Measurements from ENCODE around the gene FCGR3A.

DNA sequence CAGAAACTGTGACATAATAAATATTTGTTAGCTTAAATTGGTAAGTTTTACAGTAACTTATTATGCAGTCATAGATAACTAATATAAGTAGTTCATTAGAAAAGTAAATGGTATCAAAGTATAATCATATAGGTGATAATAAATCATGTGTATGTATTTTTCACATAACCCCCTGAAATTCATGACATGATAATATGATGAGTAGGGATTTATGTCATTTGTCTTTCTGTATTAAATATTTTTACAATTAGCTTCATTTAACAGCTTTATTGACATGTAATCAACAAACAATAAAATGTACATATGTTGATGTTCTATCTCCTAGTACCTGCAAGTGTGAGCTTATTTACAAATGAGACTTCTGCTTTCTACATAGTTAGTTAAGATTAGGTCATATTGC lies 54.1 kb downstream of the FCGR3A start:
- TF ChIP-seq EZH2 (IDR thresholded peaks at IDR 0.05) (no peak), EZH2phosphoT487 (IDR thresholded peaks at IDR 0.05) (no peak)
- TF ChIP-seq, protein P1, sequence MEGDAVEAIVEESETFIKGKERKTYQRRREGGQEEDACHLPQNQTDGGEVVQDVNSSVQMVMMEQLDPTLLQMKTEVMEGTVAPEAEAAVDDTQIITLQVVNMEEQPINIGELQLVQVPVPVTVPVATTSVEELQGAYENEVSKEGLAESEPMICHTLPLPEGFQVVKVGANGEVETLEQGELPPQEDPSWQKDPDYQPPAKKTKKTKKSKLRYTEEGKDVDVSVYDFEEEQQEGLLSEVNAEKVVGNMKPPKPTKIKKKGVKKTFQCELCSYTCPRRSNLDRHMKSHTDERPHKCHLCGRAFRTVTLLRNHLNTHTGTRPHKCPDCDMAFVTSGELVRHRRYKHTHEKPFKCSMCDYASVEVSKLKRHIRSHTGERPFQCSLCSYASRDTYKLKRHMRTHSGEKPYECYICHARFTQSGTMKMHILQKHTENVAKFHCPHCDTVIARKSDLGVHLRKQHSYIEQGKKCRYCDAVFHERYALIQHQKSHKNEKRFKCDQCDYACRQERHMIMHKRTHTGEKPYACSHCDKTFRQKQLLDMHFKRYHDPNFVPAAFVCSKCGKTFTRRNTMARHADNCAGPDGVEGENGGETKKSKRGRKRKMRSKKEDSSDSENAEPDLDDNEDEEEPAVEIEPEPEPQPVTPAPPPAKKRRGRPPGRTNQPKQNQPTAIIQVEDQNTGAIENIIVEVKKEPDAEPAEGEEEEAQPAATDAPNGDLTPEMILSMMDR (IDR thresholded peaks at IDR 0.05), result no peak

Measured in neural progenitor cell (in vitro differentiated cells).